OCI-M1 (cell line): ENCODE data around the gene SLC33A1.

Experiments used
- DNase-seq: peaks from one replicate; lab custom pipeline; 2025; lab: John Stamatoyannopoulos, UW

SLC33A1 gene

DNA sequence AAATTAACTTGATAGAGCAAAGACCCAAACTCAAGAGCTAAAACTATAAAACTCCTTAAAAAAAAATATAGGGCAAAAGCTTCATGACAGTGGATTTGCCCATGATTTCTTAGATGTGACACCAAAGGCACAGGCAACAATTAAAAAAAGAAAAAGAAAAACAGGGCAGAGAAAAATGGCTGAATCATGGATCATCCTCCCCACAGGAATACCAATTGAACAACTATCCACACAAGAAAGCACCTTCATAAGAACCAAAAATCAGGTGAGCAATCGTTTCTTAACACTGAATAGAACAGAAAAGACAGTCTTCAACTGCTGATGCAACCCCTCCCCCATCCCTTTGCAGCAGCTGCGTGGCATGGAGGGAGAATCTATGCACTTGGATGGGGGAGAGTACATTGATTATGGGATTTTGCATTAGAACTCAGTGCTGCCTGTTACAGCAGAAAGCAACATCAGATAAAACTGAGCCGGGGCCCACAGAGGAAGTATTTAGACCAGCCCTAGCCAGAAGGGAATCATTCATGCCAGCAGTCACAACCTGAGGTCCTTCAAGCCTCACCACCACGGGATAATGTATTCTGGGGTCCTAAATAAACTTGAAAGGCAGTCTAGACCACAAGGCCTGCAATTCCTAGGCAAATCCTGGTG is 63.8 kb downstream of the SLC33A1 start:
- DNase-seq = peak; percentile 74

DNA sequence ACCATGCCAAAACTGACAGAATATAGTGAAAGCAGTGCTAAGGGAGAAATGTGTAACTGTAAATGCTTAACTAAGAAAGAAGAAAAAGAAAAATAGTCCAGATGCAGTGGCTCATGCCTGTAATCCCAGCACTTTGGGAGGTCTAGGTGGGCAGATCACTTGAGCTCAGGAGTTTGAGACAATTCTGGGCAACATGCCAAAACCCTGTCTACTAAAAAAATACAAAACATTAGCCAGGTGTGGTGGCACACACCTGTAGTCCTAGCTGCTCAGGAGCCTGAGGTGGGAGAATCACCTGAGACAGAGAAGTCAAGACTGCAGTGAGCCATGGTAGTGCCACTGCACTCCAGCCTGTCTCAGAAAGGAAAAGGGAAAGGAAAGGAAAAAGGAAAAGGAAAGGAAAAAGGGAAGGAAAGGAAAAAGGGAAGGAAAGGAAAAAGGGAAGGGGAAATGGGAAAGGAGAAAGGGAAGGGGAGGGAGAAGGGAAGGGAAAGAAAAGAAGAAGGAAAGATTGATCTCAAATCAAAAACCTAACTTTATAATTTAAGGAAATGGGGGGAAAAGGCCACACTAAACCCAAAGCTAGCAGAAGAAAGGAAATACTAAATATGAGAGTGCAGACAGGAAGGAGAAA is 68.4 kb downstream of the SLC33A1 start:
- DNase-seq = no peak

DNA sequence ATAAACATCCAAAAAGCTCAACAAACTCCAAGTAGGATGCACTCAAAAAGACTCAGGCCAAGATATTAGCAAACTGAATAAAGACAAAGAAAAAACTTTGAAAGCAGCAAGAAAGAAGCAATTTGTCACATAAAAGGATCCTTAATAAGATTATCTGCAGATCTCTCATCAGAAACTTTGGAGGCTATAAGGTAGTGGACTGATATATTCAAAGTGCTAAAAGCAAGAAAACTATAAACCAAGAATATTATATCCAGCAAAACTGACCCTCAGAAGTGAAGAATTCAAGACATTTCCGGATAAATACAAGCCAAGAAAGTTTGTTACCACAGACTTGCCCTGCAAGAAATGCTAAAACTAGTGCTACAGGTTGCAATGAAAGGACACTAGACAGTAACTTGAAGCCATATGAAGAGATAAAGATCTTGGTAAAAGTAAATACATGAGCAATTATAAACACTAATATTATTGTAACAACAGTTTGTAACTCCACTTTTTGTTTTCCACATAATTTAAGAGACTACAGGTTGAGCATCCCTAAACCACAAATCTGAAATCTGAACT is 71.8 kb downstream of the SLC33A1 start:
- no peak for DNase-seq

DNA sequence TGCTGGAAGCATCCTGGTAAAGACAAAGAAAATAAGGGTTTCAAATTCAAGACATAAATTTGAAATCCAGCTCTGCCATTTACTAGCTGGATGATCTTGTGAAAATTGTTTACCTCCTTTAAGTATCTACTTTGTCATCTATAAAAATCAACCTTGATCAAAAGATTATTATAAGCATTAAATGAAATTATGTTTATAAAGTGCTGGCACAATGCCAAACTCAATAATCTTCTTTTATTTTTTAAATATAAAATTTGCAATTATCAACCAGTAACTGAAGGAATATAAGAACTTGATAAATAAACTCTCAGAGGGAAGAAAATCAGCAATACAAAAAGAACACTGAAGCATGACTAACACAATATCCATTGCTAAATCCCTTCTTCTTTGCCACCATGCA is 73.9 kb downstream of the SLC33A1 start:
- no peak for DNase-seq

DNA sequence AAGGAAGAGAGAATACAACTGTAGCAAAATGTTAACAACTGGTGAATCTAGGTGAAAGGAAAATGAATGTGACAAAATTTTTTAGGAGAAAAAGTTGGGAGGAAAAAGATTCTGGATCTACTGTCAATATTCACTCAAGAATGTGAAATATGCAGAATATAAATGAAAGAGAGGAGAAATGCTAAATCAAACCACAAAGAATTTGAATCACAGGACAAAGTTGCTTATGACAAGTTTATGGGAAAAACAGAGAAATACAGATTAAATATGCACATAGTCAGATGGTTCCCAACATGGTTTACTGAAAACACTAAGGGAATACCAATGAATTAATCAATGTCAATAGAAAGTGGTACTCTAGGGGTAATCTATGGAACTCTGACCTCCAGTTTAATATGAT is 75.8 kb downstream of the SLC33A1 start:
- DNase-seq = no peak

DNA sequence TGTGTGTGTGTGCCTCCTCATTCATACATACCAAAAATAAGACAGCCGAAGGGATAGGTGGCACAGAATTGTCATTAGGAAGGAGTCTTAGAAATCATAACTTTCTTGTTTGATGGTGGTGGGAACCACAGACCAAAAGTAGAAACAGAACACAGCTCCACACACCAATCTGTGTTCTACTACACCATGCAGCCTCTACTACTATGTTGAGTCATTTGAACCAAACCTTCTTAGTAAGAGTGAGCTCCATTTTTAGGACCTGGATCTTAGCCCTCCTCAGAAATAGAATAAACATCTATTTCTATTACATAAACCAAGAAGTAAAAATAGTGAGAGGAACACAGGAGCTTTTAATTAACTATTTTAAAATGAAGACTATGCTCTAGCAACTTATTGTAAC is 81.4 kb downstream of the SLC33A1 start:
- DNase-seq = no peak

DNA sequence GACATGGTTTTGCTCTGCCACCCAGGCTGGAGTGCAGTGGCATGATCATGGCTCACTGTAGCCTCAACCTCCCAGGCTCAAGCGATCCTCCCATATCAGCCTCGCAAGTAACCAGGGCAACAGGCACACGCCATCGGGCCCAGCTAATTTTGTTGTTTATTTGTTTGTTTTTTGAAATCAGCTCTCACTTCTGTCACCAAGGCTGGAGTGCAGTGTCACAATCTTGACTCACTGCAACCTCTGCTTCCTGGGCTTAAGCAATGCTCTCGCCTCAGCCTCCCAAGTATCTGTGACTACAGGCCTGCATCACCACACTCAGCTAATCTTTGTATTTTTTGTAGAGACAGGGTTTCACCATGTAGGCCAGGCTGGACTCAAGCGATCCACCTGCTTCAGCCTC is 83.1 kb downstream of the SLC33A1 start:
- no peak for DNase-seq
